ENCODE data around the gene ZBED5.

Gene ZBED5

DNA sequence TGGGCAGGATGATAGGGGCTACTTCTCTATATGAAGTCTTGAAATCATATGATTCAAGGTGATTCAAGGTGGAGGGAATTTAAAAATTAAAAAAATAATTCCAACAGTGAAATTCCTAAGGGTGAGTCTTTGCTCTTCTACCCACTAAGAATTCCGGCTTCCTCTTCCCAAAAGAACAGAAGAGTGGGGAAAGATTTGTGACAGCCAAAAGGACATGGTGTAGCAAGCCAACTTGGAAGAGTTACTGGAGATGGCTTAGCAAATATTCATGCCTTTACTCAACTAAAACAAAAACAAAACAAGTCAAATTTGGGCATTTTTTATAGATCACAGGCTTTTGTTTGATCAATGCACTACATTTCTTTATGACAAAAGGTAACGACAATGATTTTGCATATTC is 12.3 kb downstream of the ZBED5 start:
- no peak overlapping the region for H3K4me3 ChIP-seq (replicated peaks; ENCODE audit: insufficient read depth, low read length)
- no peak for TF ChIP-seq SPI1 (IDR thresholded peaks at IDR 0.05; ENCODE audit: borderline replicate concordance, low read depth)
- TF ChIP-seq POLR2AphosphoS5 (IDR thresholded peaks at IDR 0.05; ENCODE audit: low read depth): no peak
- no peak for TF ChIP-seq CTCF (IDR thresholded peaks at IDR 0.05; ENCODE audit: insufficient read depth, low read length)
- TF ChIP-seq, protein P1, sequence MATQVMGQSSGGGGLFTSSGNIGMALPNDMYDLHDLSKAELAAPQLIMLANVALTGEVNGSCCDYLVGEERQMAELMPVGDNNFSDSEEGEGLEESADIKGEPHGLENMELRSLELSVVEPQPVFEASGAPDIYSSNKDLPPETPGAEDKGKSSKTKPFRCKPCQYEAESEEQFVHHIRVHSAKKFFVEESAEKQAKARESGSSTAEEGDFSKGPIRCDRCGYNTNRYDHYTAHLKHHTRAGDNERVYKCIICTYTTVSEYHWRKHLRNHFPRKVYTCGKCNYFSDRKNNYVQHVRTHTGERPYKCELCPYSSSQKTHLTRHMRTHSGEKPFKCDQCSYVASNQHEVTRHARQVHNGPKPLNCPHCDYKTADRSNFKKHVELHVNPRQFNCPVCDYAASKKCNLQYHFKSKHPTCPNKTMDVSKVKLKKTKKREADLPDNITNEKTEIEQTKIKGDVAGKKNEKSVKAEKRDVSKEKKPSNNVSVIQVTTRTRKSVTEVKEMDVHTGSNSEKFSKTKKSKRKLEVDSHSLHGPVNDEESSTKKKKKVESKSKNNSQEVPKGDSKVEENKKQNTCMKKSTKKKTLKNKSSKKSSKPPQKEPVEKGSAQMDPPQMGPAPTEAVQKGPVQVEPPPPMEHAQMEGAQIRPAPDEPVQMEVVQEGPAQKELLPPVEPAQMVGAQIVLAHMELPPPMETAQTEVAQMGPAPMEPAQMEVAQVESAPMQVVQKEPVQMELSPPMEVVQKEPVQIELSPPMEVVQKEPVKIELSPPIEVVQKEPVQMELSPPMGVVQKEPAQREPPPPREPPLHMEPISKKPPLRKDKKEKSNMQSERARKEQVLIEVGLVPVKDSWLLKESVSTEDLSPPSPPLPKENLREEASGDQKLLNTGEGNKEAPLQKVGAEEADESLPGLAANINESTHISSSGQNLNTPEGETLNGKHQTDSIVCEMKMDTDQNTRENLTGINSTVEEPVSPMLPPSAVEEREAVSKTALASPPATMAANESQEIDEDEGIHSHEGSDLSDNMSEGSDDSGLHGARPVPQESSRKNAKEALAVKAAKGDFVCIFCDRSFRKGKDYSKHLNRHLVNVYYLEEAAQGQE (IDR thresholded peaks at IDR 0.05; ENCODE audit: insufficient replicate concordance, low read depth): no peak
- no peak for TF ChIP-seq GABPA (IDR thresholded peaks at IDR 0.05; ENCODE audit: low read depth)
- no peak overlapping the region for H3K27ac ChIP-seq (replicated peaks)
- no peaks in the 10 kb centered on the region for H3K27me3 ChIP-seq (ENCODE audit: insufficient read depth, poor library complexity, severe bottlenecking)
- no peak for DNase-seq (ENCODE audit: low read depth in 1 of 2, low spot score in 1 of 2)

- no peak for DNase-seq (ENCODE audit: low read depth in 1 of 2, low spot score in 1 of 2)
- TF ChIP-seq GABPA (IDR thresholded peaks at IDR 0.05; ENCODE audit: low read depth): no peak
- TF ChIP-seq, protein P1 (IDR thresholded peaks at IDR 0.05; ENCODE audit: insufficient replicate concordance, low read depth): no peak
- Histone ChIP-seq H3K27ac (replicated peaks) (no peak overlapping the region), H3K4me3 (replicated peaks; ENCODE audit: insufficient read depth, low read length) (no peak overlapping the region), H3K27me3 (ENCODE audit: insufficient read depth, poor library complexity, severe bottlenecking) (no peaks in the 10 kb centered on the region)
These were observed 13.1 kb downstream of the ZBED5 start for GRCh38 chr11:10844796-10845195.

DNA sequence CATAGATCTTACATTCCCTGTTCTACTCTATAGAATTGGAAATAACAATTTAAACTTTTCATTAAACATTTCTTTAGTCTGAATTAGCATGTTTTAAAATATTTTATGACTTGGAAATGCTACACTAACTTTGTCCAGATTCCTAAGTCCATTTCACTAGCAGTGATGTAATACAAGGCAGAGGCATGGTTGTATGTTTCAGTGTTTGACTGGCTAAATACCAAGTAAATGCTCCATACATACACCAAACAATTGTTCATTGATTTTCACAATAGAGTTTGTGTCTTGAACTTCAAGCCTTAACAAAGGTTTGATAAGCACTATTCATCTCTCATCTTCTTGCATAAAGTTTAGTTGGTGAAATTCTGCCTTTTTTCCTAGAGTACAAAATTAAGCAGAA is 13.5 kb downstream of the ZBED5 start:
- Histone ChIP-seq H3K27me3 (ENCODE audit: insufficient read depth, poor library complexity, severe bottlenecking) (no peaks in the 10 kb centered on the region), H3K27ac (replicated peaks) (no peak overlapping the region), H3K4me3 (replicated peaks; ENCODE audit: insufficient read depth, low read length) (no peak overlapping the region)
- TF ChIP-seq POLR2AphosphoS5 (IDR thresholded peaks at IDR 0.05; ENCODE audit: low read depth): no peak
- no peak for TF ChIP-seq CTCF (IDR thresholded peaks at IDR 0.05; ENCODE audit: insufficient read depth, low read length)
- no peak for TF ChIP-seq SPI1 (IDR thresholded peaks at IDR 0.05; ENCODE audit: borderline replicate concordance, low read depth)
- TF ChIP-seq, protein P1 (IDR thresholded peaks at IDR 0.05; ENCODE audit: insufficient replicate concordance, low read depth): no peak
- TF ChIP-seq GABPA (IDR thresholded peaks at IDR 0.05; ENCODE audit: low read depth): no peak
- no peak for DNase-seq (ENCODE audit: low read depth in 1 of 2, low spot score in 1 of 2)

GRCh38 chr11:10838881-10839280 is 19.0 kb downstream of the ZBED5 start:
- TF ChIP-seq POLR2AphosphoS5 (IDR thresholded peaks at IDR 0.05; ENCODE audit: low read depth): no peak
- TF ChIP-seq SPI1 (IDR thresholded peaks at IDR 0.05; ENCODE audit: borderline replicate concordance, low read depth): no peak
- TF ChIP-seq GABPA (IDR thresholded peaks at IDR 0.05; ENCODE audit: low read depth): no peak
- TF ChIP-seq CTCF (IDR thresholded peaks at IDR 0.05; ENCODE audit: insufficient read depth, low read length): no peak
- TF ChIP-seq, protein P1 (IDR thresholded peaks at IDR 0.05; ENCODE audit: insufficient replicate concordance, low read depth): no peak
- no peaks in the 10 kb centered on the region for H3K27me3 ChIP-seq (ENCODE audit: insufficient read depth, poor library complexity, severe bottlenecking)
- H3K27ac ChIP-seq (replicated peaks): no peak overlapping the region
- no peak for DNase-seq (ENCODE audit: low read depth in 1 of 2, low spot score in 1 of 2)
- no peak overlapping the region for H3K4me3 ChIP-seq (replicated peaks; ENCODE audit: insufficient read depth, low read length)
